GM18951 (cell line): ENCODE results near the gene HLA-DPA1.
A peak's percentile ranks its signal among the peaks of the same experiment; 100 is the strongest.

ENCODE experiments used
- POLR2A ChIP-seq: IDR thresholded peaks from 4 replicates; pipeline ENCODE4 v1.6.1; 2011; ENCODE audit warnings: mild to moderate bottlenecking; ENCODE audit not compliant: insufficient read length, insufficient read depth; ENCODE audit errors: extremely low read depth
- in situ Hi-C: fragments of 300-500 bp; cut with MboI; formaldehyde crosslinking; loops from one replicate; pipeline ENCODE4 v1.12.0; 2022; ENCODE audit warnings: low sequenced_read_pairs, mixed read lengths, inconsistent platforms; ENCODE audit not compliant: unreplicated experiment

HLA-DPA1 gene

DNA sequence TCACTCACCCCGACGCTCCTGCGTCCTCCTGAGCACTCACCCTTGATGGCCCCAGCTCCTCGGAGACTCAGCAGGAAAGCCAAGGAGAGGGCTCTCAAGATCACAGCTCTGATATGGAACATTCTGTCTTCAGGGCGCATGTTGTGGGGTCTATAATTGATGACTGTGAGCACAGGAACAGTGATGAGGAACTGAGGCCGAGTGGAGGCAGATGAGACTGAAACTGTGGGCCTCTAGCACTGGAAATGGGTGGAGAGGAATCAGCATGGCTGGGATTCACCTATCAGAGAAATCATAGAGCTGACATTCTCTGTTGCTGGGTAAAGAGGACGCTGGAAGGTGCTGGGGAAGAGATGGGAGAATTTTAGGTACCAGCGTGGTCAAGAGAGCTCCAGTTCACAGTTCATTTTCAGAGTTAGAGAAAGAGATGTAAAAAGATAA lies at the start of gene HLA-DPA1:
Gene HLA-DPA1 (minus strand): TSS at position 219 of the 441 bp plus-strand sequence.
- peak; percentile 97 for TF ChIP-seq POLR2A
- in situ Hi-C loops, result no loop called here

DNA sequence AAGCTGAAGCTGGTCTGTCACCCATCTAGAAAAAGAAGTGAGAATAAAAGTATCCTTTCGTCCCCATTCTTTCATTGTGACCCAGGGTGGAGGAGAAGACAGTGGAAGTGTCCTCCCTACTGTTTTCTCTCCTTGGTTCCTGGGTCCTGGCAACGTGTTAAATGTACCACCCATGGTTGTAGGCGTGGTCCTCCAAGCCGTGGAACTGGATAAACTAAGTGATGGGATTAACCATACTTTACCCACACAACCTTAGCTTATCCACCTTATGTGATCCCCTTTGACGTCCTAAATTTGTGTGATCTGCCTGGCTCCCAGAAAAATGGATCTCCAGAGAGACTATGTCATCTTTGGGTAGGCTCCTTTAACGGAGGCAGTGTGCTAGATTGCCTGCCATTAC lies 49.7 kb upstream of the HLA-DPA1 start:
- in situ Hi-C loops, result no loop called here
- no peak for TF ChIP-seq POLR2A

DNA sequence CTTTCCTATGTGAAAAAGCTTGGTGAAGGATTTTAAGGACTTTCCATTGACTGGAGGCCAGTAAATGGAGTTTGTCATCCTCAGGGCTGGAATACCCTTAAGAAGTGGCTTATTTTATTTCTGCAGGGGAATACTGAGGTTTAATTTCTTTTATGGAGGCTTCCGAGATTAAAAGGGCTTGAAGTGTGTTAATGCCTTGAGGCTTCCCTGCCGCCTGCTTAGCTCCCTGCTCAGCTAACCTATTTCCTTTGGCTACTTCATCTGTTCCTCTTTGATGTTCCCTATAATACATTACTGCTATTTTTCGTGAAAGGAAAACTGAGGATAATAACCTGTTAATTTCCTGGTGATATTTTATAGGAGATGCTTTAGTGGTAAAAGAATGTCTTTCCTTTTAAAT lies 46.6 kb upstream of the HLA-DPA1 start:
- in situ Hi-C loops, result no loop called here
- TF ChIP-seq POLR2A, result no peak

DNA sequence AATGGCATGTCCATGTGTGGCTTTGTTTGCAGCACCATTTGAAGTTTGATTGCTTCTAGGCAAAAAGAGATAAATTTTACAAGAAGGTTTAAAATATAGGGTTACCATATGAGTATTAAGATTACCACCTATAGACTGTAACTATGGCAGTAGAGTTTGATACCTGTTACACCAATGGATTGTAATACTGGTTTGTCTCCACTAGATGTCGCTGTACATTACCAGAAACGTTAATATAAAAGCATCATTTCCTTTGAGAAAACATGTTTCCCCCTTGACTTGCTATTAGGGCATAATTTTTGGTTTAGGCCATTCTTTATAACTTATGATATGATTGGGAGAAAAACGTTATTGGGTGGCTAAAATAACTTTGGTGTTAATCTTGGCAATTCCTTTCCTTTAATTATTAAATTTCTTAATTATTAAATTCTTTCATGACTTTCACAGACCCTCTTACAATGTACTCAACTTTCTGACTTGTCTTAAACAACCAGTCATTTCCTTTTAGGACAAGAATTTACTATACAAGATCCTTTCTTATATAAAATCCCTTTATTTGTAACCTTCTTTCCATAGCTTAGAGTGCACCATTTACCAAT lies 45.2 kb upstream of the HLA-DPA1 start:
- TF ChIP-seq POLR2A, result no peak
- in situ Hi-C loops, result no loop called here

DNA sequence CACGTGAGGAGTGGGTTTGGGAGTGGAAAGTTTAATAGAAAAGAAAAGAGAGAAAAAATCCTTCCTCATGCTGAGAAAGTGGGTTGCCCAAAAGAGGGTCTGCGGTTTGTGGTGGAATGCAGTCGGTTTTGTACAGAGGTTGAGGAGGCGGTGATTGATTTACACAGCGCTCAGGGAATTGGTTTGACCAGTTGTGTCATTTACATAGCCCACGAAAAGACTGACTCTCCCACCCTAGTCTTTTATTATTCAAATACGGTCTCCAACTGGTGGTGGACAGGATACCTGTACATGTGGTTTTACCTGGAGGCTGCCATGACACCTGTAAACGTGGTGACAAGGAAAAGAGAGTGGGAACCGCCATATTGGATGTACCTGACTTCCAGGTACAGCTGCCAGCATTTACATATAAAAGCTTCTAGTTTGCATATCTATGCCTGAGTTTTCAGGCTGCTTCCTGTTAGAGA lies 44.4 kb upstream of the HLA-DPA1 start:
- in situ Hi-C loops, result no loop called here

DNA sequence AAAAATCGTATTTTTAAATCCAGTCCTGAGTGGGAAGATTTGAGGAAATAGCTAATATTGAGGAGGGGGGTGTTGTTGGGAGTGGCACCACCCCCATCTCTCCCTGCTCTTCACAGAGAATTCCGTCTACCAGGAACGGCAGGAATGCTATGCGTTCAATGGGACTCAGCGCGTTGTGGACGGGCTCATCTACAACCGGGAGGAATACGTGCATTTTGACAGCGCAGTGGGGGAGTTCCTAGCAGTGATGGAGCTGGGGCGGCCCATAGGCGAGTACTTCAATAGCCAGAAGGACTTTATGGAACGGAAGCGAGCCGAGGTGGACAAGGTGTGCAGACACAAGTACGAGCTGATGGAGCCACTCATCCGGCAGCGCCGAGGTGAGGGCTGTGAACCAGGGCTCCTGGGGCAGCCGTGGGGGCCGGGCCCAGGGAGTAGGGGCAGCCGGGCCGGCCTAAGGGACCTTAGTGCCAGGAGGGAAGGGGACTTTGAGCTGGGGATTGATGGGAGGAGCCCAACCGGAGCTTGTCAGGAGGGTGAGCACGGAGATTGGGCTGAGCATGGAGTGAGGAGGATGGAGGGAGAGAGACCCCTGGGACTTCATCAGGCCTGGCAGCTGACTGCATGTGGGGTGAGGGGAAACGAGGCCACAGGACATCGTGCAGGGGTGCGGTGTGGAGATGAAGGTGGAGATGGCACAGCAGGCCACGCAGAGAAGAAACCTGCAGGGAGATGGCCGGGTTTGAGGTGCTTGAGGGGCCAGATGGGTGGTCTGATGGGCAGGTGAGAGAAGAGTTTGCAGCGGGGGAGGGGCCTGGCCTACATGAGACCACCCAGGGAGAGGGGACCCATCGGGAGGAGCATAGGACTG lies 43.6 kb upstream of the HLA-DPA1 start:
- in situ Hi-C loops, result no loop called here
- no peak for TF ChIP-seq POLR2A

More for the DNA sequence above, 44.4 kb upstream of the HLA-DPA1 start:
- TF ChIP-seq POLR2A, result no peak

DNA sequence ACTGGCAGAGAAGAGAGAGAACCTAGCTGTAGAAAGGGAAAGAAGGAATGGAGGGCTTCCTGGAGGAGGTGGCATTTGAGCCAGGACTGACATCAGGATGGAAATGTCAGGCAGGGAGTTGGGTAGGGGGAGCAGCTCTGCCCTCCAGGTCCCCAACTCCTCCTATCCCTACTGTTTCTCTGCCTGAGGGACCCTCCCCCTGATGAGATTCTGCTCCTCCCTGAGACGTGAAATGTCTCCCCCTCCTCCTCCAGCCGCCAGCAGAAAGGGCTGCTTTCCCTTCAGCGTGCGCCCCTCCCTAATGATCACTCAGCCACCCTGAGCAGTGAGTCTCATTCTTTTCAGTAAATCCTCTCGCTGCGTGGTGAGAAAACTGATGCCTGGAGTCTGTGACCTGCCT lies 43.0 kb upstream of the HLA-DPA1 start:
- in situ Hi-C loops, result no loop called here
- no peak for TF ChIP-seq POLR2A

DNA sequence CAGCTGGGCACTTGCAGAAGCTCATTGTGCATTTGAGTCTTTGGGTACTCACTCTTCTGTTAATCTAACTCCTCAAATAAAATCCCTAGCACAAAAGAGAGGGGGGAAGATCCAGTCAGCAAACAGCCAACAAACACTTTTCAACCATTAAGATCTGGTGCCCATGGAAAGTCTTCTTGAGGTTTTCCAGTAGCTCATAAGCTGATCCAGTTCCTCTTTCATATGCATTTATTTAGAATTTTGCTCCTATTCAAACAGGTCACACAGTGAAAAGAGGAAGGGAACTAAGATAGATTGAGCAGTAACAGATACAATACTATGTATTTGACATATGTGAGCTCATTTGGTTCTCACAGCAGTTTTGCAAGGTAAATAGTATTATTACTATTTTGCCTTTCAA lies 41.0 kb upstream of the HLA-DPA1 start:
- in situ Hi-C loops, result no loop called here
- no peak for TF ChIP-seq POLR2A

DNA sequence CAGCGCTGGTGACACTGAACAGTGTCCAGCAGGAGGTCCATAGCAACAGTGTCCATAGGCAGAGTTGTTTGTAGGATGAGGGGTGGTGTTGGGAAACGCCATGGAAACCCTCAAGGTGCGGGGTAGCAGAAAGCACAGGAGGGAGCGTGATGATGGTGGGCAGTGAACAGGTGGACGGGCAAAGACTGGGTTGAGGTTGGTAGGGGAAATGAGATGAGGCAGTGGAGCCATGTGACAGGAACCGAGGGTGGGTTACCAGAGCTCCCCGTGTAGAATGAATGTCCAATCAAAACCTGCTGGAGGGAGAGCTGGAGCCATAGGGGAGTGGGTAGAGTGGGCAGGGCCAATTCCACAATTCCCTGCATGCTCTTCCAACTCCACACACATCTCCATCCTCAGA lies 40.3 kb upstream of the HLA-DPA1 start:
- TF ChIP-seq POLR2A, result no peak
- in situ Hi-C loops, result no loop called here

DNA sequence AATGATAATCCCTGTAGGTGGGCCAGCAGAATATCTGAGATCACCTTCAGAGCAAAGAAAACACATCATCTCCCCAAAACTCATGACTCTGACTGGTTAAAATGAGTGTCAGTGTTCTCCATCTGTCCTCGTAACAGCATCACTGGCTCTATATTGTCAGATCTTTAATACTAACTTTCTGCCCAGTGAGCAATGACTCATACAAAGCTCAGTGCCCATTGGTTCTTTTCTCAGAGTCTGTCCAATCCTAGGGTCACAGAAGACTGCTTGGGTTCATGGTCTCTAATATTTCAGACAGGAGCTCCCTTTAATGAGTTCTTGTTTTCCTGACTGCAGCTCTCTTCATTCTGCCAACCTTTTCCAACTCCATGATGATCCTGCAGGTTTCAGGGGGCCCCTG lies 38.7 kb upstream of the HLA-DPA1 start:
- TF ChIP-seq POLR2A, result no peak
- in situ Hi-C loops, result no loop called here

DNA sequence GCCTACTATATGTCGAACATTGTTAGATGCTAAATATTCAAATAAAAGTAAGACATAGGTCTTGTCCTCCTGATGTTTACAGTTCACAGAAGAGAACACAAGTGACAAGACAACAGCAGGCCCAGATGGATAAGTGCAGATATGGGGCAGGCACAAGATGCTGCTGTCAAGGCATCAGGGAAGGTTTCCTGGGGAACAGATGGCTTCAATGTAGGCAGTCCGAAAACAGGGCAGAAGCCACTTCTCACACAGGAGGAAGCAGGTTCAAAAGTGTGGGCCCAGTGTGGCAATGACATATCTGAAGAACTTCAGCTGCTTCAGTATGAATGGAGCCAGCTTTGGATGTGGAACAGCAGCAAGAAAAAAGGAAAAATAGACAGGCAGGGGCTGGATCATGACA lies 34.9 kb upstream of the HLA-DPA1 start:
- no peak for TF ChIP-seq POLR2A
- in situ Hi-C loops, result no loop called here

DNA sequence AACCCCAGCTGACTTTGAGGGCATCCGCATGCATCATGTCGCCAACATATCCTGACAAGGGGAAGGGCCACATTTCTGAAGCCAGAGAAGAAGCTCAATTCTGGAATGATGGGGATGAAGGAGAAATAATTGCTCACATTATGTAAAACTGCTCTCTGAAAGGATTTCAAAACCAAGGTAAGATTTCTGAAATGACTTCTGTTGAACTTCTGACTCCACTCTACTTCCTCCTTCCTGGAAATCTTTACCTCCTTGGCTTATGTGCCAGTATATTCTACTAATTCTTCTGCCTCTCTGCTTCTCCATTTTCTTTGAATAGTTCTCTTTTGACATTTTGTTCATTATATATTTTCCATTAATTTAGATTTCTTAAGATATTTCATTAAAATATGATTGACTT lies 34.2 kb upstream of the HLA-DPA1 start:
- no peak for TF ChIP-seq POLR2A
- in situ Hi-C loops, result no loop called here

DNA sequence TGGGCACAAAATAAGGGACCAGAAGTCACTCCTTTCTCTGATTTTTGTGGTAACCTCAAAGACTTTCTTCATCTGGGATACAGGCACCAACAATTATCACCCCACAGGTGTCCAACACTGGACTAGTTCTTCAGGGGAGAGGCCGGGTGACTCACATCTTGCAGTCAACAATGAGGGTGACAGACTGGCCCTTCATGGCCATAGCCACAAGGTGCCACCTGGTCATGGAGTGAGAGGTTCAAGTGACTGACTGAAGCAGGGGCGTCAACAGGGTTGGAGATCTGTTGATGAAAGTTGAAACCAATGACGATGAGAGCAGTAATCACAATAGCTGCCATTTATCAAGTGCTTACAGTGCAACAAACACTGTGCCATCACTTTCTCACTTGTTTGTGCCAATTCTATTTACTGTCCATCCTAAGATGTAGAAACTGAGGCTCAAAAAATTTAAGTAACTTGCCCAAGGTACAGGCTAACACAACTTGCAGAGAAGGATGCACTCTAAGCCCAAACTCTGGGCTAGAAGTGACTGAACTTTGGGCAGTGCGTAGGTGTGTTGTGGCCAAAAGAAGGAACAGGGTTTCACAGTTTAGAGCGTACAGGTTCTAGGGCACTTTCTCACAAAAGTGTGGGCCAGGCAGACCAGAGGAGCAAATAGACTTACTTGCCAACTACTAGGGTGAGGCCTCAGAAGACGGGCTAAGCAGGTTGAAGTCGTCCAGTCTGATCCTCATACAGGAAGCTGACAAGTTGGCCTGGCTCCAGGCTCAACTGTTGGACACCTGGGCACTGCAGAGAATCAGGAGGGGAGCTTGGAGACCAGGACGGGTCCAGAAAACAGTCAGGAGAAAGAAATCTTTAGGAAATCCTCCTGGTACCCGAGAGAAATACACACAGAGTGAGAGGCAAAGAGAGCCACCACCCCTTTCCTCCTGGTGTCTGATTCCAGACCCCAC lies 32.7 kb upstream of the HLA-DPA1 start:
- in situ Hi-C loops, result no loop called here
- TF ChIP-seq POLR2A, result no peak
